SK-N-SH (cell line): ENCODE results near the gene PDCD6IP. TPM values are rescaled to one million over a fixed set of nuclear protein-coding genes. Genes with fewer than 3 reads are reported as not detected.

ENCODE experiments used
- CTCF ChIA-PET: fragments of 300-600, 350-600 bp; formaldehyde crosslinking; extraction: SDS; loops from one replicate; lab custom pipeline; 2021; lab: Yijun Ruan, JAX
- POLR2A ChIA-PET: fragments of 350-600 bp; sonication (Branson Sonifier 250); formaldehyde crosslinking; extraction: SDS; loops from one replicate; lab custom pipeline; 2020; ENCODE audit warnings: antibody characterized with exemption, inconsistent platforms; lab: Yijun Ruan, JAX
- DNase-seq: peaks from one replicate; pipeline ENCODE4 v3.0.0; 2012
- H2AFZ ChIP-seq: fragments of 200-600 bp; sonication (generic); 2 replicates; pipeline ENCODE4 v1.8.1; 2016; ENCODE audit warnings: antibody characterized with exemption, mild to moderate bottlenecking, low read depth
- H3F3A ChIP-seq: fragments of 200-600 bp; sonication (generic); replicated peaks from 2 replicates; pipeline ENCODE3; 2016; ENCODE audit warnings: antibody characterized with exemption, mild to moderate bottlenecking; ENCODE audit not compliant: insufficient read depth
- H3K27ac ChIP-seq, 2 experiments: fragments of 200-500 bp in 1 of 2; fragments of 200-600 bp in 1 of 2; sonication (Bioruptor generic) in 1 of 2; sonication (generic), shearing (Covaris generic) in 1 of 2; 2 replicates each; pipeline versions ENCODE4 v1.5.1 to v1.6.1; 2014 to 2016; ENCODE audit warnings: low read depth in 2 of 2, inconsistent platforms in 1 of 2, low read length in 1 of 2, mild to moderate bottlenecking in 1 of 2, mixed read lengths in 1 of 2
- H3K27me3 ChIP-seq: fragments of 200-600 bp; sonication (generic), shearing (Covaris generic); 2 replicates; pipeline ENCODE4 v1.6.1; 2016; ENCODE audit warnings: mixed run types; ENCODE audit not compliant: insufficient read depth
- H3K36me3 ChIP-seq, 2 experiments: fragments of 200-500 bp in 1 of 2; fragments of 200-600 bp in 1 of 2; sonication (Bioruptor generic) in 1 of 2; sonication (generic) in 1 of 2; replicated peaks in 1 of 2; 2 replicates each; pipeline versions ENCODE3 to v1.5.1; 2014 to 2016; ENCODE audit warnings: low read length in 1 of 2, mild to moderate bottlenecking in 1 of 2; ENCODE audit not compliant: insufficient read depth in 2 of 2, control insufficient read depth in 1 of 2
- H3K4me1 ChIP-seq, 2 experiments: fragments of 200-500 bp in 1 of 2; fragments of 200-600 bp in 1 of 2; sonication (Bioruptor generic) in 1 of 2; sonication (generic), shearing (Covaris generic) in 1 of 2; 2 replicates each; pipeline versions ENCODE4 v1.5.1 to v1.6.1; 2014 to 2016; ENCODE audit warnings: low read depth in 1 of 2, low read length in 1 of 2, mixed run types in 1 of 2; ENCODE audit not compliant: insufficient read depth in 2 of 2, control insufficient read depth in 1 of 2
- H3K4me2 ChIP-seq: fragments of 200-600 bp; sonication (generic), shearing (Covaris generic); 2 replicates; pipeline ENCODE4 v1.6.1; 2017; ENCODE audit warnings: mixed run types
- H3K4me3 ChIP-seq, 2 experiments: fragments of 200-500 bp in 1 of 2; fragments of 200-600 bp in 1 of 2; sonication (Bioruptor generic) in 1 of 2; sonication (generic), shearing (Covaris generic) in 1 of 2; 2 replicates each; pipeline versions ENCODE4 v1.5.1 to v1.8.1; 2014 to 2016; ENCODE audit warnings: low read depth in 2 of 2, inconsistent platforms in 1 of 2, low read length in 1 of 2, mild to moderate bottlenecking in 1 of 2, mixed read lengths in 1 of 2, moderate library complexity in 1 of 2
- H3K79me2 ChIP-seq: fragments of 200-600 bp; sonication (generic); 2 replicates; pipeline ENCODE4 v1.8.1; 2017; ENCODE audit warnings: mild to moderate bottlenecking; ENCODE audit not compliant: insufficient read depth
- H3K9ac ChIP-seq: fragments of 200-600 bp; sonication (generic); 2 replicates; pipeline ENCODE4 v1.6.1; 2017; ENCODE audit warnings: mixed run types
- H3K9me2 ChIP-seq: fragments of 200-600 bp; sonication (generic); 2 replicates; pipeline ENCODE4 v1.6.1; 2017; ENCODE audit warnings: mixed run types
- H3K9me3 ChIP-seq: fragments of 200-600 bp; sonication (generic); 2 replicates; pipeline ENCODE4 v1.6.1; 2017; ENCODE audit warnings: mixed run types, mild to moderate bottlenecking, moderate library complexity
- H4K20me1 ChIP-seq: fragments of 200-600 bp; sonication (generic); 2 replicates; pipeline ENCODE4 v1.6.1; 2017; ENCODE audit warnings: mild to moderate bottlenecking, mixed run types; ENCODE audit not compliant: insufficient read depth
- CHD2 ChIP-seq: fragments of 150-350 bp; IDR thresholded peaks from 2 replicates; pipeline ENCODE4 v1.6.1; 2018; ENCODE audit warnings: low read length; ENCODE audit not compliant: partially characterized antibody
- ELF1 ChIP-seq: IDR thresholded peaks from 2 replicates; pipeline ENCODE4 v1.4.0; 2012
- EP300 ChIP-seq, 2 experiments: IDR thresholded peaks; 2 replicates each; pipeline versions ENCODE4 v1.4.0 to v1.6.1; 2012; ENCODE audit warnings: borderline replicate concordance in 1 of 2, low read depth in 1 of 2, low read length in 1 of 2
- EZH2phosphoT487 ChIP-seq: fragments of 200-600 bp; sonication (generic); IDR thresholded peaks from 2 replicates; pipeline ENCODE4 v1.6.1; 2017; ENCODE audit warnings: low read depth, mixed run types, mild to moderate bottlenecking, antibody characterized with exemption, moderate library complexity, borderline replicate concordance
- FOXJ3 ChIP-seq: sonication (generic); formaldehyde crosslinking; IDR thresholded peaks from 2 replicates; pipeline ENCODE4 v1.5.1; 2020; ENCODE audit warnings: mild to moderate bottlenecking, missing genetic modification reagents
- GABPA ChIP-seq: IDR thresholded peaks from 2 replicates; pipeline ENCODE4 v1.4.0; 2012; ENCODE audit warnings: low read depth, mild to moderate bottlenecking
- GATA2 ChIP-seq: sonication (generic); formaldehyde crosslinking; IDR thresholded peaks from 2 replicates; pipeline ENCODE4 v1.5.0; 2020; ENCODE audit warnings: mild to moderate bottlenecking, missing genetic modification reagents
- IRF3 ChIP-seq: fragments of 150-350 bp; IDR thresholded peaks from 2 replicates; pipeline ENCODE4 v1.6.1; 2016; ENCODE audit warnings: mild to moderate bottlenecking, low read depth, low read length
- MAX ChIP-seq: IDR thresholded peaks from 2 replicates; pipeline ENCODE4 v1.4.0; 2012; ENCODE audit warnings: low read depth
- MXI1 ChIP-seq: IDR thresholded peaks from 2 replicates; pipeline ENCODE4 v1.6.1; 2012; ENCODE audit warnings: mild to moderate bottlenecking, low read depth, low read length, improper control_type of control experiment
- RCOR1 ChIP-seq: fragments of 150-350 bp; IDR thresholded peaks from 2 replicates; pipeline ENCODE4 v1.6.1; 2017; ENCODE audit warnings: antibody characterized with exemption, low read length
- SIN3A ChIP-seq: IDR thresholded peaks from 2 replicates; pipeline ENCODE4 v1.6.1; 2012; ENCODE audit warnings: low read depth, mild to moderate bottlenecking, low read length, moderate library complexity, borderline replicate concordance
- TAF1 ChIP-seq: IDR thresholded peaks from 2 replicates; pipeline ENCODE4 v1.6.1; 2012; ENCODE audit warnings: low read depth, mild to moderate bottlenecking, low read length, moderate library complexity, borderline replicate concordance
- TCF12 ChIP-seq: IDR thresholded peaks from 2 replicates; pipeline ENCODE4 v1.4.0; 2012
- TEAD4 ChIP-seq: IDR thresholded peaks from 2 replicates; pipeline ENCODE4 v1.4.0; 2012; ENCODE audit warnings: mild to moderate bottlenecking, borderline replicate concordance; ENCODE audit not compliant: insufficient read depth
- WGBS: methylation state at CpG from one replicate; pipeline ENCODE4 v1.1.6; 2017; ENCODE audit warnings: low lambda C conversion rate; 5-methylcytosine and 5-hydroxymethylcytosine counted together
- polyA plus RNA-seq, 3 experiments: library from polyadenylated mRNA; depleted of rRNA; stranded (reverse); fragments of >200 nt; gene quantifications; 2 replicates each; pipeline ENCODE4 v1.2.3, GENCODE V29; 2012

Gene PDCD6IP
- polyA plus RNA-seq, 1 of the 3 experiments (the other 2 are of a cell fraction): 49.1 TPM

GRCh38 chr3:33883951-33884561, 85.6 kb downstream of the PDCD6IP start (continued):
- TF ChIP-seq EZH2phosphoT487 (no peak), GATA2 (CRISPR knock-in tag) (no peak), MXI1 (no peak), SIN3A (no peak)
- TF ChIP-seq, all 33 proteins: peak for 0

GRCh38 chr3:33884701-33885100, 86.3 kb downstream of the PDCD6IP start:
- H3K27me3 ChIP-seq: no peaks in the 10 kb centered on the region
- H3K9ac ChIP-seq: no peak overlapping the region
- H2AFZ ChIP-seq: no peak overlapping the region
- TF ChIP-seq MXI1: no peak
- TF ChIP-seq SIN3A: no peak
- no peak for TF ChIP-seq ELF1
- TF ChIP-seq CHD2: no peak
- TF ChIP-seq FOXJ3 (CRISPR knock-in tag): no peak
- no peak for TF ChIP-seq TEAD4
- no peak for TF ChIP-seq RCOR1
- TF ChIP-seq GABPA: no peak
- no peak for TF ChIP-seq IRF3
- no peak for TF ChIP-seq MAX
- no peak for TF ChIP-seq TAF1
- no peak for TF ChIP-seq TCF12
- no peak for TF ChIP-seq EP300 (IDR thresholded peaks at IDR 0.05; ENCODE audit: borderline replicate concordance in 1 of 2, low read depth in 1 of 2, low read length in 1 of 2)
- no peaks in the 10 kb centered on the region for H3K9me3 ChIP-seq
- no peak for DNase-seq
- peaks cover 0 to 13% of the 10 kb centered on the region in 2 experiments; a peak in 3 of 4 replicates for H3K4me1 ChIP-seq
- H3F3A ChIP-seq: no peaks in the 10 kb centered on the region
- CTCF ChIA-PET: interaction anchor here (0.7 to 3.9 kb wide), 8 partner anchors 11 to 1775 kb away, joined by 3 to 50 read pairs (median 8); no protein-coding TSS in a partner anchor
- POLR2A ChIA-PET: no interaction called here
- no peak overlapping the region for H3K4me2 ChIP-seq
- no peaks in the 10 kb centered on the region for H3K36me3 ChIP-seq
- no peaks in the 10 kb centered on the region for H4K20me1 ChIP-seq
- no peak overlapping the region for H3K27ac ChIP-seq
- no peaks in the 10 kb centered on the region for H3K79me2 ChIP-seq
- H3K4me3 ChIP-seq: no peak overlapping the region
- WGBS: 67% methylated on average over 5 of the region's 5 CpGs
- H3K9me2 ChIP-seq: no peaks in the 10 kb centered on the region
